GM23338 (cell line): Measurements from ENCODE around the gene RPL28.
A peak's percentile ranks its signal among the peaks of the same experiment; 100 is the strongest.

ENCODE experiments used
- CREB1 ChIP-seq: fragments of 250-450 bp; sonication (Bioruptor Pico); IDR thresholded peaks from 2 replicates; pipeline ENCODE4 v1.5.0; 2020; ENCODE audit warnings: low read depth, mild to moderate bottlenecking, moderate library complexity
- CTCF ChIP-seq, 2 experiments: fragments of 200-600 bp in 1 of 2; sonication (generic) in 1 of 2; conservative IDR thresholded peaks; 2 replicates each; pipeline versions ENCODE4 v1.5.1 to v1.6.1; 2016 to 2017; ENCODE audit warnings: antibody characterized with exemption in 2 of 2, low read depth in 2 of 2, mild to moderate bottlenecking in 2 of 2, moderate library complexity in 1 of 2
- ETS1 ChIP-seq: IDR thresholded peaks from 2 replicates; pipeline ENCODE4 v1.6.1; 2016; ENCODE audit warnings: antibody characterized with exemption
- EZH2 ChIP-seq: fragments of 200-600 bp; sonication (generic); IDR thresholded peaks from one replicate; pipeline ENCODE4 v1.8.0; 2017; ENCODE audit warnings: antibody characterized with exemption, mild to moderate bottlenecking, low read depth; ENCODE audit not compliant: unreplicated experiment
- EZH2phosphoT487 ChIP-seq: fragments of 200-600 bp; sonication (generic); IDR thresholded peaks from one replicate; pipeline ENCODE4 v1.8.1; 2018; ENCODE audit warnings: antibody characterized with exemption; ENCODE audit not compliant: unreplicated experiment
- JUNB ChIP-seq: IDR thresholded peaks from one replicate; pipeline ENCODE4 v1.6.1; 2016; ENCODE audit warnings: antibody characterized with exemption; ENCODE audit not compliant: unreplicated experiment
- POLR2AphosphoS5 ChIP-seq: IDR thresholded peaks from 2 replicates; pipeline ENCODE4 v1.6.1; 2016; ENCODE audit warnings: antibody characterized with exemption, low read depth
- REST ChIP-seq: IDR thresholded peaks from one replicate; pipeline ENCODE4 v1.6.1; 2018; ENCODE audit warnings: antibody characterized with exemption; ENCODE audit not compliant: unreplicated experiment
- STAT1 ChIP-seq: IDR thresholded peaks from one replicate; pipeline ENCODE4 v1.6.1; 2016; ENCODE audit warnings: antibody characterized with exemption; ENCODE audit not compliant: unreplicated experiment

- TF ChIP-seq POLR2AphosphoS5 (0 out of 2 replicates have a peak, but pooled peaks have one; percentile 21), CTCF (conservative IDR thresholded peaks at IDR 0.05; ENCODE audit: low read depth in 2 of 2) (no peak; a peak in 1 of 4 replicates), ETS1 (no peak), REST (no peak), STAT1 (no peak), CREB1 (no peak), EZH2phosphoT487 (no peak), EZH2 (no peak), JUNB (no peak)
These were observed 2.2 kb upstream of the RPL28 start for GRCh38 chr19:55383279-55384130.
